H1 (cell line): ENCODE results near the gene SLC25A51. TPM values are rescaled to one million over a fixed set of nuclear protein-coding genes. Genes with fewer than 3 reads are reported as not detected.

Experiments
- CTCF ChIA-PET: fragments of 300-600 bp; sonication (Branson Sonifier 250); formaldehyde crosslinking; loops from one replicate; lab custom pipeline; 2021; ENCODE audit not compliant: partially characterized antibody; lab: Charles Lee
- POLR2A ChIA-PET: fragments of 300-600 bp; sonication (Branson Sonifier 250); formaldehyde crosslinking; loops from one replicate; lab custom pipeline; 2021; ENCODE audit warnings: inconsistent platforms; ENCODE audit not compliant: partially characterized antibody; lab: Charles Lee
- DNase-seq, 2 experiments: peaks; one replicate each; pipeline versions ENCODE4 v3.0.0 to v3.0.0-alpha.2; 2010 to 2022; ENCODE audit warnings: low spot score in 2 of 2, low read depth in 1 of 2, mixed read lengths in 1 of 2
- FAIRE-seq: peaks from 2 replicates; lab custom pipeline; 2011; peaks lifted over from hg19 to GRCh38; lab: Jason Lieb, UNC
- H2AFZ ChIP-seq: 2 replicates; pipeline ENCODE4 v1.8.1; 2012; ENCODE audit warnings: low read length, inconsistent platforms
- H2AK5ac ChIP-seq: 2 replicates; pipeline ENCODE4 v1.6.1; 2013; ENCODE audit warnings: low read depth, low read length
- H2BK120ac ChIP-seq: replicated peaks from 2 replicates; pipeline ENCODE3; 2013; ENCODE audit warnings: low read depth, low read length, inconsistent platforms
- H2BK12ac ChIP-seq: 2 replicates; pipeline ENCODE4 v1.6.1; 2013; ENCODE audit warnings: low read depth, low read length
- H2BK15ac ChIP-seq: 2 replicates; pipeline ENCODE4 v1.6.1; 2013; ENCODE audit warnings: low read length
- H2BK20ac ChIP-seq: 2 replicates; pipeline ENCODE4 v1.6.1; 2013; ENCODE audit warnings: low read length
- H2BK5ac ChIP-seq: 2 replicates; pipeline ENCODE4 v1.6.1; 2013; ENCODE audit warnings: low read depth, low read length
- H3K14ac ChIP-seq: 2 replicates; pipeline ENCODE4 v1.6.1; 2013; ENCODE audit warnings: inconsistent platforms; ENCODE audit not compliant: insufficient read length
- H3K18ac ChIP-seq: 2 replicates; pipeline ENCODE4 v1.6.1; 2013; ENCODE audit warnings: low read length; ENCODE audit errors: extremely low read depth
- H3K23ac ChIP-seq: 2 replicates; pipeline ENCODE4 v1.6.1; 2013; ENCODE audit warnings: inconsistent platforms; ENCODE audit not compliant: insufficient read length
- H3K23me2 ChIP-seq: 2 replicates; pipeline ENCODE4 v1.6.1; 2013; ENCODE audit warnings: low read depth, low read length
- H3K27ac ChIP-seq: 2 replicates; pipeline ENCODE4 v1.6.1; 2011; ENCODE audit warnings: low read depth, low read length, inconsistent platforms
- H3K27me3 ChIP-seq, 4 experiments: replicated peaks in 1 of 4; 1 replicate in 1 of 4; 2 replicates in 3 of 4; pipeline versions ENCODE4 v1.6.1 to v1.8.1; 2011 to 2013; ENCODE audit warnings: low read length in 3 of 4, mild to moderate bottlenecking in 3 of 4, inconsistent platforms in 2 of 4, mixed read lengths in 2 of 4, moderate library complexity in 1 of 4; ENCODE audit not compliant: control insufficient read depth in 3 of 4, insufficient read depth in 3 of 4; ENCODE audit errors: extremely low read depth in 1 of 4
- H3K36me3 ChIP-seq, 4 experiments: 2 replicates each; pipeline versions ENCODE4 v1.6.1 to v1.8.1; 2011 to 2013; ENCODE audit warnings: mild to moderate bottlenecking in 4 of 4, low read length in 3 of 4, moderate library complexity in 2 of 4, control low read depth in 1 of 4, inconsistent platforms in 1 of 4; ENCODE audit not compliant: insufficient read depth in 4 of 4, control insufficient read depth in 2 of 4
- H3K4ac ChIP-seq: replicated peaks from 2 replicates; pipeline ENCODE3; 2013; ENCODE audit warnings: low read length, low read depth, mixed read lengths, inconsistent platforms; ENCODE audit not compliant: insufficient read length
- H3K4me1 ChIP-seq, 4 experiments: replicated peaks in 1 of 4; 1 replicate in 1 of 4; 2 replicates in 3 of 4; pipeline versions ENCODE4 v1.6.1 to v1.8.1; 2011 to 2013; ENCODE audit warnings: low read length in 3 of 4, inconsistent platforms in 2 of 4, mixed read lengths in 1 of 4; ENCODE audit not compliant: insufficient read depth in 4 of 4, control insufficient read depth in 3 of 4
- H3K4me2 ChIP-seq, 2 experiments: 2 replicates each; pipeline versions ENCODE4 v1.6.1 to v1.8.1; 2011 to 2013; ENCODE audit warnings: low read depth in 2 of 2, low read length in 2 of 2, control low read depth in 1 of 2, inconsistent platforms in 1 of 2, mild to moderate bottlenecking in 1 of 2; ENCODE audit not compliant: insufficient read depth in 1 of 2
- H3K4me3 ChIP-seq, 4 experiments: fragments of 200-600, 300-600 bp in 1 of 4; sonication (generic), shearing (Covaris generic), sonication (Bioruptor Twin) in 1 of 4; 2 replicates each; pipeline versions ENCODE4 v1.5.1 to v1.8.1; 2011 to 2016; ENCODE audit warnings: low read length in 4 of 4, low read depth in 3 of 4, control low read depth in 2 of 4, inconsistent platforms in 2 of 4, mild to moderate bottlenecking in 2 of 4, mixed read lengths in 1 of 4, moderate library complexity in 1 of 4; ENCODE audit not compliant: insufficient read depth in 2 of 4; ENCODE audit errors: extremely low read depth in 1 of 4
- H3K56ac ChIP-seq: replicated peaks from 2 replicates; pipeline ENCODE3; 2013; ENCODE audit warnings: low read depth, mild to moderate bottlenecking, mixed read lengths, low read length, inconsistent platforms; ENCODE audit not compliant: insufficient read length
- H3K79me1 ChIP-seq: 2 replicates; pipeline ENCODE4 v1.6.1; 2013; ENCODE audit warnings: low read depth, low read length, control low read depth
- H3K79me2 ChIP-seq, 2 experiments: 2 replicates each; pipeline versions ENCODE4 v1.6.1 to v1.8.1; 2012 to 2013; ENCODE audit warnings: low read length in 2 of 2, mild to moderate bottlenecking in 2 of 2, inconsistent platforms in 1 of 2; ENCODE audit not compliant: insufficient read depth in 2 of 2, control insufficient read depth in 1 of 2
- H3K9ac ChIP-seq, 4 experiments: replicated peaks in 1 of 4; 1 replicate in 1 of 4; 2 replicates in 3 of 4; pipeline versions ENCODE4 v1.6.1 to v1.8.1; 2011 to 2013; ENCODE audit warnings: low read depth in 3 of 4, low read length in 3 of 4, control low read depth in 2 of 4, mild to moderate bottlenecking in 2 of 4, moderate library complexity in 2 of 4, inconsistent platforms in 1 of 4; ENCODE audit errors: extremely low read depth in 1 of 4
- H3K9me3 ChIP-seq, 2 experiments: 2 replicates each; pipeline versions ENCODE4 v1.6.1 to v1.8.1; 2012 to 2013; ENCODE audit warnings: mild to moderate bottlenecking in 2 of 2, moderate library complexity in 2 of 2, control low read depth in 1 of 2, inconsistent platforms in 1 of 2, low read depth in 1 of 2, low read length in 1 of 2, mixed read lengths in 1 of 2; ENCODE audit not compliant: insufficient read depth in 2 of 2
- H4K20me1 ChIP-seq, 2 experiments: replicated peaks in 1 of 2; 2 replicates each; pipeline versions ENCODE3 to v1.8.1; 2011 to 2013; ENCODE audit warnings: inconsistent platforms in 2 of 2, low read length in 2 of 2, mild to moderate bottlenecking in 1 of 2; ENCODE audit not compliant: insufficient read depth in 2 of 2, control insufficient read depth in 1 of 2
- H4K5ac ChIP-seq: 2 replicates; pipeline ENCODE4 v1.6.1; 2013; ENCODE audit warnings: low read length, low read depth, mixed read lengths, inconsistent platforms; ENCODE audit not compliant: insufficient read length
- H4K8ac ChIP-seq: 2 replicates; pipeline ENCODE4 v1.8.0; 2013; ENCODE audit warnings: mild to moderate bottlenecking, moderate library complexity, low read length, inconsistent platforms; ENCODE audit not compliant: insufficient read depth; ENCODE audit errors: extremely low read depth
- H4K91ac ChIP-seq: replicated peaks from 2 replicates; pipeline ENCODE3; 2013; ENCODE audit warnings: low read length, mixed read lengths, inconsistent platforms; ENCODE audit not compliant: insufficient read length
- CEBPB ChIP-seq: IDR thresholded peaks from 2 replicates; pipeline ENCODE4 v1.6.1; 2012; ENCODE audit warnings: low read depth, low read length
- NRF1 ChIP-seq: IDR thresholded peaks from 2 replicates; pipeline ENCODE4 v1.6.1; 2011; ENCODE audit warnings: mild to moderate bottlenecking, low read depth, low read length, improper control_type of control experiment
- POU5F1 ChIP-seq: IDR thresholded peaks from 2 replicates; pipeline ENCODE4 v1.6.1; 2011; ENCODE audit warnings: low read depth, mild to moderate bottlenecking, low read length, moderate library complexity
- WGBS, 2 experiments: shearing (Covaris generic) in 1 of 2; methylation state at CpG; one replicate each; pipeline versions ENCODE4 v1.1.6 to v1.1.7; 2013 to 2015; ENCODE audit warnings: low lambda C conversion rate in 2 of 2, mixed read lengths in 2 of 2, inconsistent platforms in 1 of 2, low coverage in 1 of 2, missing lambda C conversion rate in 1 of 2; ENCODE audit not compliant: insufficient replicate concordance in 2 of 2, insufficient coverage in 1 of 2, insufficient read length in 1 of 2; ENCODE audit errors: extremely low coverage in 1 of 2, missing lambda C conversion rate in 1 of 2; 5-methylcytosine and 5-hydroxymethylcytosine counted together
- polyA plus RNA-seq, 7 experiments: library from polyadenylated mRNA; depleted of rRNA in 3 of 7; stranded (reverse) in 5 of 7; unstranded in 2 of 7; fragments of >200 nt in 5 of 7; fragments of 200-250 nt in 2 of 7; gene quantifications; 1 replicate in 5 of 7; 2 replicates in 1 of 7; 4 replicates in 1 of 7; pipeline versions ENCODE4 v1.2.1 to v1.2.3, GENCODE V29; 2011 to 2013; ENCODE audit warnings: missing spikeins in 2 of 7, mixed read lengths in 2 of 7
- total RNA-seq: library from RNA; stranded (reverse); fragmentation: NEBNext Ultra II Directional; extraction: Animal tissue kit (Norgen Biotek cat#: 25700); gene quantifications from 2 replicates; pipeline ENCODE4 v1.2.1, GENCODE V29; 2021
- TF ChIP-seq, protein P1 (sequence below): IDR thresholded peaks from 2 replicates; pipeline ENCODE4 v1.6.1; 2012; ENCODE audit warnings: low read length, inconsistent platforms
- TF ChIP-seq, protein P2 (sequence below), 3 experiments: IDR thresholded peaks; 1 replicate in 2 of 3; 2 replicates in 1 of 3; pipeline versions ENCODE4 v1.5.1 to v1.6.1; 2011; ENCODE audit warnings: low read length in 3 of 3, mild to moderate bottlenecking in 3 of 3, inconsistent platforms in 2 of 3, low read depth in 1 of 3, moderate library complexity in 1 of 3; ENCODE audit not compliant: insufficient read depth in 1 of 3; ENCODE audit errors: control extremely low read depth in 1 of 3

Gene SLC25A51
- total and polyA plus RNA-seq, 2 of the 8 experiments (the other 6 are each of a cell fraction or from before 2014, with no cell fraction given) = 8.0 to 14.5 TPM

DNA sequence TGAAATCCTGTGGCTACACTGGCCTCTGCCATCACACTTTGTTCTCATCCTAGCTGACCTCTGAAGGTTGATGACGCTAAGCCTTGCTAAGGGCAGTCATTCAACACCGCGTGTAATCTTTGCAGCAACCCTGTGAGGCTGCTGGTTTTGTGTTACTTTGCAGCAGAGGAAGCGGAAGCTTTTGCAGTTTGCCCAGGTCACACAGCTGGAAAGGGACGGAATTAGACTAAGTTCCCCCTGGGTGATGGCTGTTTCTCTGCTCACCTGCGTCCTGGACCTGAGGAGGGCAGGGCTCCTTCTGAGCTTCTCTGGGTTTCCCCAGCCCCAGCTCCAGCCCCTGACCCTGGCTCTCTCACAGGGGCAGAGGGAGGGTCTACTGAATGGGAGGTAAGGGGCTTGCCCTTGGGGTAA is 7.3 kb upstream of the SLC25A51 start:
- Histone ChIP-seq H3K4ac (no peak overlapping the region), H4K8ac (no peak overlapping the region), H2BK20ac (no peak overlapping the region), H3K23me2 (no peaks in the 10 kb centered on the region), H3K27me3 (no peaks in the 10 kb centered on the region; a peak in 1 of 7 replicates), H3K56ac (no peak overlapping the region), H3K9me3 (no peaks in the 10 kb centered on the region), H3K4me1 (no peaks in the 10 kb centered on the region), H4K20me1 (no peaks in the 10 kb centered on the region), H3K36me3 (no peaks in the 10 kb centered on the region), H2BK5ac (no peak overlapping the region), H2BK120ac (no peak overlapping the region), H3K4me3 (no peak overlapping the region), H3K18ac (no peak overlapping the region), H3K4me2 (no peak overlapping the region), H2BK12ac (no peak overlapping the region), H3K27ac (no peak overlapping the region), H2AK5ac (no peak overlapping the region), H3K9ac (no peak overlapping the region; a peak in 1 of 7 replicates), H3K14ac (no peak overlapping the region), H3K79me2 (no peaks in the 10 kb centered on the region), H3K79me1 (no peaks in the 10 kb centered on the region)
- 87% methylated on average over 6 of the region's 6 CpGs; no CpG with 5 or more reads in 1 of the 2 experiments for WGBS, 2 experiments
- ChIA-PET POLR2A (interaction anchor here (1.0 to 1.5 kb wide), 3 partner anchors 10 to 126 kb away, joined by 3 to 4 read pairs (median 3); partner anchors contain the start of gene EXOSC3), CTCF (interaction anchor here (0.6 to 1.8 kb wide), 16 partner anchors 13 to 490 kb away, joined by 3 to 6 read pairs (median 3); no protein-coding TSS in a partner anchor)
- no peak for FAIRE-seq
- TF ChIP-seq CEBPB (no peak), POU5F1 (no peak), NRF1 (no peak)
- TF ChIP-seq, protein P1, sequence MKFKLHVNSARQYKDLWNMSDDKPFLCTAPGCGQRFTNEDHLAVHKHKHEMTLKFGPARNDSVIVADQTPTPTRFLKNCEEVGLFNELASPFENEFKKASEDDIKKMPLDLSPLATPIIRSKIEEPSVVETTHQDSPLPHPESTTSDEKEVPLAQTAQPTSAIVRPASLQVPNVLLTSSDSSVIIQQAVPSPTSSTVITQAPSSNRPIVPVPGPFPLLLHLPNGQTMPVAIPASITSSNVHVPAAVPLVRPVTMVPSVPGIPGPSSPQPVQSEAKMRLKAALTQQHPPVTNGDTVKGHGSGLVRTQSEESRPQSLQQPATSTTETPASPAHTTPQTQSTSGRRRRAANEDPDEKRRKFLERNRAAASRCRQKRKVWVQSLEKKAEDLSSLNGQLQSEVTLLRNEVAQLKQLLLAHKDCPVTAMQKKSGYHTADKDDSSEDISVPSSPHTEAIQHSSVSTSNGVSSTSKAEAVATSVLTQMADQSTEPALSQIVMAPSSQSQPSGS = no peak
- TF ChIP-seq, protein P2, sequence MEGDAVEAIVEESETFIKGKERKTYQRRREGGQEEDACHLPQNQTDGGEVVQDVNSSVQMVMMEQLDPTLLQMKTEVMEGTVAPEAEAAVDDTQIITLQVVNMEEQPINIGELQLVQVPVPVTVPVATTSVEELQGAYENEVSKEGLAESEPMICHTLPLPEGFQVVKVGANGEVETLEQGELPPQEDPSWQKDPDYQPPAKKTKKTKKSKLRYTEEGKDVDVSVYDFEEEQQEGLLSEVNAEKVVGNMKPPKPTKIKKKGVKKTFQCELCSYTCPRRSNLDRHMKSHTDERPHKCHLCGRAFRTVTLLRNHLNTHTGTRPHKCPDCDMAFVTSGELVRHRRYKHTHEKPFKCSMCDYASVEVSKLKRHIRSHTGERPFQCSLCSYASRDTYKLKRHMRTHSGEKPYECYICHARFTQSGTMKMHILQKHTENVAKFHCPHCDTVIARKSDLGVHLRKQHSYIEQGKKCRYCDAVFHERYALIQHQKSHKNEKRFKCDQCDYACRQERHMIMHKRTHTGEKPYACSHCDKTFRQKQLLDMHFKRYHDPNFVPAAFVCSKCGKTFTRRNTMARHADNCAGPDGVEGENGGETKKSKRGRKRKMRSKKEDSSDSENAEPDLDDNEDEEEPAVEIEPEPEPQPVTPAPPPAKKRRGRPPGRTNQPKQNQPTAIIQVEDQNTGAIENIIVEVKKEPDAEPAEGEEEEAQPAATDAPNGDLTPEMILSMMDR (IDR thresholded peaks at IDR 0.05; ENCODE audit: control extremely low read depth in 1 of 3, insufficient read depth in 1 of 3, low read depth in 1 of 3, low read length in 3 of 3) = no peak
- TF ChIP-seq, all 59 proteins: peak for 0
- no peak overlapping the region for H4K5ac ChIP-seq
- H2AFZ ChIP-seq = no peak overlapping the region
- no peak for DNase-seq
- no peak overlapping the region for H4K91ac ChIP-seq
- no peak overlapping the region for H2BK15ac ChIP-seq
- H3K23ac ChIP-seq = no peak overlapping the region
